ENCODE data around the gene MARCHF4.

DNA sequence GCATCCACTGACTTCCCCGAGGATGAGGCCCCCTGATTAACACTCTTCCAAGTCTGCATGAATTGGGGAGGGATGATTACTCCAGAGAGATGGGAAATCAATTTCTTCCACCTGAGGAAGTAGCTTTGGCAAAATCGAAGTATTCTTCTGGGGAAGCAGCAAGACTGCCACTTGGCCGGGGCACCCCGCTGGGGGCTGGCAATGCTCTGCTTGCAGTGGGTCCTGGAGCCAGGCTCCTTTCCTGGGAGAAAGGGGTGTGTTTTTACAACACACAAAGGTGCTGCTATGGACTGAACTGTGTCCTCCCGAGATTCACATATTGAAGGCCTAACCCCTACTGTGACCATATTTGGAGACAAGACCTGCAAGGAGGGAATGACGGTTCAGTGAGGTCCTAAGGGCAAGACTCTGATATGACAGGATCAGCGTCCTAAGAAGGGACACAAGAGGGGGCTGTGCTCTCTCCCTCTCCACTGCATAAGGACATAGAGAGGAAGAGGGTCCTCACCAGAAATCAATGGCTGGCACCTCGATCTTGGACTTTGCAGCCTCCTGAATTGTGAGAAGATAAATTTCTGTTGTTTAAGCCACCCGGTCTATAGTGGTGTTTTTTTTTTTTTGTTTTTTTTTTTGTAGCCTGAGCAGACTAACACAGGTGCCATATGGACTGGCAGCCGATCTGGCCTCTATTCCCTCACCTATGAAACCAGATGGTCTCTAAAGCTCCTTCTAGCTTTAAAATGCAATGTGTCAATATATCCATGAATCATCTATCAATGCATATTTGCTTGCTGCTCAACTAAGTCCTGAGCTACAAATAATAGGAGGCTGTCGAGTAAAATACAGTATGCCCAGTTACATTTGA, 36.4 kb upstream of the MARCHF4 start:
- TF ChIP-seq, protein P1, sequence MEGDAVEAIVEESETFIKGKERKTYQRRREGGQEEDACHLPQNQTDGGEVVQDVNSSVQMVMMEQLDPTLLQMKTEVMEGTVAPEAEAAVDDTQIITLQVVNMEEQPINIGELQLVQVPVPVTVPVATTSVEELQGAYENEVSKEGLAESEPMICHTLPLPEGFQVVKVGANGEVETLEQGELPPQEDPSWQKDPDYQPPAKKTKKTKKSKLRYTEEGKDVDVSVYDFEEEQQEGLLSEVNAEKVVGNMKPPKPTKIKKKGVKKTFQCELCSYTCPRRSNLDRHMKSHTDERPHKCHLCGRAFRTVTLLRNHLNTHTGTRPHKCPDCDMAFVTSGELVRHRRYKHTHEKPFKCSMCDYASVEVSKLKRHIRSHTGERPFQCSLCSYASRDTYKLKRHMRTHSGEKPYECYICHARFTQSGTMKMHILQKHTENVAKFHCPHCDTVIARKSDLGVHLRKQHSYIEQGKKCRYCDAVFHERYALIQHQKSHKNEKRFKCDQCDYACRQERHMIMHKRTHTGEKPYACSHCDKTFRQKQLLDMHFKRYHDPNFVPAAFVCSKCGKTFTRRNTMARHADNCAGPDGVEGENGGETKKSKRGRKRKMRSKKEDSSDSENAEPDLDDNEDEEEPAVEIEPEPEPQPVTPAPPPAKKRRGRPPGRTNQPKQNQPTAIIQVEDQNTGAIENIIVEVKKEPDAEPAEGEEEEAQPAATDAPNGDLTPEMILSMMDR (IDR thresholded peaks at IDR 0.05): no peak
- no peak for TF ChIP-seq POLR2A (IDR thresholded peaks at IDR 0.05)
